ENCODE measurements around the gene PAK5.

PAK5 gene

DNA sequence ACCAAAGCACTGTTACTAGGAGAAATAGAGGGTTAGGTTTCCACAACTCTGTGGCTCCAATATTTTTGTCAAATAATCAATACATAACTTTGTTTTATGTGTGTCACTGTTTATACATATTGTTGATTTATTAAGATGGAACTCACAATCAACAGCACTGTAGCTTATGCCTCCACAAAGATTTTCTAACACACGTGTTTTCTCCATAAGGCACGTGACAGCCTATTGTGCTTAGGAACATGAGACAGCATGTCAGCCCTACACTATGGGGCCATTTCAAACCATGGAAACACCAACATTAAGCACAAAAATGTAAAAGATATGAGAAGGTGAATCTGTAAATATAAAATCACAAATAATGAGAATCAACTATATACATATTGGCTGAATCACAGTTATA lies 127.0 kb downstream of the PAK5 start:
- in situ Hi-C loops (cut with HindIII; ENCODE audit: low sequenced_read_pairs): no loop called here
- H3K4me3 ChIP-seq (ENCODE audit: low read depth, low read length): no peak overlapping the region
- DNase-seq (ENCODE audit: low read depth): no peak
- TF ChIP-seq CTCF (IDR thresholded peaks at IDR 0.05; ENCODE audit: low read depth, low read length, missing control alignments): no peak

DNA sequence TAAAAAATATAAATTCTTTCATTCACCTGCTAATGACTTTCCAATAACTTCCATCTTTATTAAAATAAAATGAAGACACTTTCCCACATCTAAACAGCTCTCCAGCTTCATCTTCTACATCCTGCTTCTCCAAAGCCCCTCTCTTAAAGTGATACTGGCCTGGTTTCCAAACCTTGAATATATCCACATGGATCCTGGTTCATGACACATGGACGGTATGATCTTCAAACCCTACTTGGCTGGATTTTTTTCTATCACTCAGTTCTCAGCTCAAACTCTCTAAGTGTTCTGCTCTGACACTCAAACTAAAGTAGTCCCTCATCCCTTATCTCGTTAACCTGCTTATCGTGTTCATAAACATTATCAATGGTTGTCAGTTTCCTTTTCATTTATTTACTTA lies 128.2 kb downstream of the PAK5 start:
- no peak for DNase-seq (ENCODE audit: low read depth)
- no peak for TF ChIP-seq CTCF (IDR thresholded peaks at IDR 0.05; ENCODE audit: low read depth, low read length, missing control alignments)
- in situ Hi-C loops (cut with HindIII; ENCODE audit: low sequenced_read_pairs): no loop called here
- no peak overlapping the region for H3K4me3 ChIP-seq (ENCODE audit: low read depth, low read length)

DNA sequence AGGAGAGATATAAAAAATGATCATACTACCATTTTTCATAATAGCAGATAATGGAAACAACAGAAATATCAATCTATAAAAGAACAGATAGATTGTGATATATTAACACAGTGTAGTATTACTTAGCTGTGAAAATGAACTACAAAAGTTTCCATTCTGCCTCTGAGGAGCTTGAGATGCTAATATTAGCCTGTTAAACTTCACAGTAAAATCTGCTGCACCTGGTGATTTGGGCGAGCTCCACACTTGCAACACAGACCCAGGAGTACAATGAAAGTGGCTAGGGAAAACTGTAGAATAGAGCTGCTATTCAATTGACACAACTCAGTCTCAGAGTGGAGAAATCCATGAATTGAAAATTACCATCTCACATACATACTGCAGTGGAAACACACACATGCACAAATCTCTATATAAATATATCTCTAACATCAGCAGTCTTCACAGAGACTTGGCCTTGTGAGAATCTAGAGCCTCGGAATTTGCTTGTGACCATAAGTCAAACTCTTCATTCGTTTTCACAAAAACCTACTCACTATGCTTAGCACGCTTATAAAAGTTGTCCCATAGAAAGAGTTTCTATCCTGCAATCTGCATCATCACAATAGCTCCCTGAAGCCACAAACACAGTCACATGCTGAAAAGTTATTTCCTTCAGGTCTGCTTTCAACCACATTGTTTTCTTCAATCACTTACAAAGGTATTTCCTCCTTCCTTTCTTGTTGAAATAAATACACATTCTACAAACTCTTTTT lies 133.0 kb downstream of the PAK5 start:
- no peak overlapping the region for H3K4me3 ChIP-seq (ENCODE audit: low read depth, low read length)
- TF ChIP-seq CTCF (IDR thresholded peaks at IDR 0.05; ENCODE audit: low read depth, low read length, missing control alignments): no peak
- DNase-seq (ENCODE audit: low read depth): no peak
- in situ Hi-C loops (cut with HindIII; ENCODE audit: low sequenced_read_pairs): no loop called here

DNA sequence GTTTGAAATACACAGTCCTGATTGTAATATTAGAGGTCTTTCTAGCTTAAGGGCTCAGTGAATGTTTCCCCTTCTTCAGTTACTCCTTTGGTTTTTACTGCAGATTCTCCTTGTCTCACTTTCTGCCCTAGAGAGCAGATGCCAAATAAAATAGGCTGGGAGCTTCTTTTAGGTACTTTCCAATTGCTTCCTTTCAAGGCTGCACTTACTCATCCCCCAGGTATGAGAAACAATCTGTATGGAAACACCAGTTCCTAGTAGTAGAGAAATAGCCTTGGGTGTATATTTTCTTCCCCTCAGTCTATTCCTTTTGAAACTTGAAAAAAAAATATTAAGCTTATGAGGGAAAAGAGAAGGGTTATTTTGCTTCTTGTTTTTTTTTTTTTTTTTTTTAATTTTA lies 139.7 kb downstream of the PAK5 start:
- H3K4me3 ChIP-seq (ENCODE audit: low read depth, low read length): no peak overlapping the region
- no peak for DNase-seq (ENCODE audit: low read depth)
- TF ChIP-seq CTCF (IDR thresholded peaks at IDR 0.05; ENCODE audit: low read depth, low read length, missing control alignments): no peak
- in situ Hi-C loops (cut with HindIII; ENCODE audit: low sequenced_read_pairs): no loop called here

DNA sequence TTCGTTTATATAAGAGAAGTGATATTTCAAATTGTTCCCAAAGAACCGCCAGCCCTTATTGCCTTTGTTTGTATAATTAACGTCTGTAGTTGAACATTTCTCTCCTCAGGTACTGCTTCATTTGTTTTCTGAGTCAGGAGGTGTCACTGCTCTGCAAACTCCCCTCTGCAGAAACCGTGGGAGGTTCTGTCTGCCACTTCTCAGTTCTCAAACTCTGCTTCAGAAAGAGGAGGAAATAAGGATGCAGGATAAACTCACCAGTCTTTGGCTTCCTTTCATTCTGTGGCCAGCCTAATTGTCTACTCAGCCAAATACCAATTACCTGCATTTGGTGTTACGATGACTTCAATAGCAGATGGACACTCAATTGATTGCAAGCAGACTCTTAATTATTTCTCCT lies 149.8 kb downstream of the PAK5 start:
- H3K4me3 ChIP-seq (ENCODE audit: low read depth, low read length): no peak overlapping the region
- DNase-seq (ENCODE audit: low read depth): no peak
- in situ Hi-C loops (cut with HindIII; ENCODE audit: low sequenced_read_pairs): no loop called here
- TF ChIP-seq CTCF (IDR thresholded peaks at IDR 0.05; ENCODE audit: low read depth, low read length, missing control alignments): no peak

DNA sequence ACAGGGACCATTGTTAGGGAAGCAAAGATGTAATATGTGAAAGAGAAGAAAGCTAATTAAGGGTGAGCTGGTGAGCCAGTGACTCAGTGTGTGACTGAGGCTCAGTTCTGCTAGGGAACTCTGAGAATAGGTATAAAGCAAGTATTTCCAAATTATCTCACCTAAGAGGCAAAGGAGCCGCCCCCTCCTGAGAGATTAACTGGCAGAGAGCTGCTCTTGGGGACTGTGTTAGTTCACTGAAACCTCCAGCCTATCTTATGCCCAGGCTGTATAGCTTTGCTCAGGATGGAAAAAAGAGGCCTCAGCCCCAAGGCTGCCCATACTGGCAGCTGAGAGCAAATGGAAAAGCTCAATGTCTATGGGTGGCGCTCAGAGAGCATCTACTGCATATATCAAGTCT lies 152.0 kb downstream of the PAK5 start:
- no peak overlapping the region for H3K4me3 ChIP-seq (ENCODE audit: low read depth, low read length)
- DNase-seq (ENCODE audit: low read depth): no peak
- TF ChIP-seq CTCF (IDR thresholded peaks at IDR 0.05; ENCODE audit: low read depth, low read length, missing control alignments): no peak
- in situ Hi-C loops (cut with HindIII; ENCODE audit: low sequenced_read_pairs): no loop called here
